Measurements from ENCODE around the gene LRRK2. TPM values are rescaled to one million over a fixed set of nuclear protein-coding genes. Genes with fewer than 3 reads are reported as not detected.

Gene LRRK2
- total and polyA plus RNA-seq, 10 of the 15 experiments (the other 5 are each of a cell fraction or from before 2014, with no cell fraction given): 0.80 to 32.6 (median 1.4) TPM

DNA sequence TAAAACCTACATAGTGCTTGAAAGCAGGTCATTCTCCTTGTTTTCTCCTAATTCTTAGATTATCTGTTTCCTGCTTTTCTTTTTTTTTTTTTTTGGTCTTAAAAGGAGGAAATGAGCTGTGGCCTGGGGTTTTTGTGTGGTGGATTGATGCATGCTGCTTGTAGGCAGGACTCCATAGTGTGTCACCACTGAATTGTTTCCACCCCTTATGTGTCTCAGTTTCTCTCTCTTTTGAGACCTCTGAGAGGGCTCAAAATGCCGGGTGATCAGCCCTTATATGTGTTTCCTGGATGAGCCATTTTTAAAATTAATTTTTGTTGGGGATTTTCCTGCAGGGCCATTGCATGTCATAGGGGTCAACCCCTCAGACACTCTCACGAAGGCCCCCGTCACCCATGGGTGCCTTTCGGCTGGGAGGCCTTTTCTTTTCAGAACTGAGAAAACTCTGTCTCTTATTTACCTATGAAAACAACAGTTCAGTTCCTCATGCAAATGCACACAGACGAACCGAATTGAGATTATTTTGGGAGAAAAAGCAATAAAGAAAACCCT, 32.0 kb upstream of the LRRK2 start (continued):
- TF ChIP-seq, protein P1, sequence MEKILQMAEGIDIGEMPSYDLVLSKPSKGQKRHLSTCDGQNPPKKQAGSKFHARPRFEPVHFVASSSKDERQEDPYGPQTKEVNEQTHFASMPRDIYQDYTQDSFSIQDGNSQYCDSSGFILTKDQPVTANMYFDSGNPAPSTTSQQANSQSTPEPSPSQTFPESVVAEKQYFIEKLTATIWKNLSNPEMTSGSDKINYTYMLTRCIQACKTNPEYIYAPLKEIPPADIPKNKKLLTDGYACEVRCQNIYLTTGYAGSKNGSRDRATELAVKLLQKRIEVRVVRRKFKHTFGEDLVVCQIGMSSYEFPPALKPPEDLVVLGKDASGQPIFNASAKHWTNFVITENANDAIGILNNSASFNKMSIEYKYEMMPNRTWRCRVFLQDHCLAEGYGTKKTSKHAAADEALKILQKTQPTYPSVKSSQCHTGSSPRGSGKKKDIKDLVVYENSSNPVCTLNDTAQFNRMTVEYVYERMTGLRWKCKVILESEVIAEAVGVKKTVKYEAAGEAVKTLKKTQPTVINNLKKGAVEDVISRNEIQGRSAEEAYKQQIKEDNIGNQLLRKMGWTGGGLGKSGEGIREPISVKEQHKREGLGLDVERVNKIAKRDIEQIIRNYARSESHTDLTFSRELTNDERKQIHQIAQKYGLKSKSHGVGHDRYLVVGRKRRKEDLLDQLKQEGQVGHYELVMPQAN (conservative IDR thresholded peaks at IDR 0.05): no peak
- TF ChIP-seq, protein P2, sequence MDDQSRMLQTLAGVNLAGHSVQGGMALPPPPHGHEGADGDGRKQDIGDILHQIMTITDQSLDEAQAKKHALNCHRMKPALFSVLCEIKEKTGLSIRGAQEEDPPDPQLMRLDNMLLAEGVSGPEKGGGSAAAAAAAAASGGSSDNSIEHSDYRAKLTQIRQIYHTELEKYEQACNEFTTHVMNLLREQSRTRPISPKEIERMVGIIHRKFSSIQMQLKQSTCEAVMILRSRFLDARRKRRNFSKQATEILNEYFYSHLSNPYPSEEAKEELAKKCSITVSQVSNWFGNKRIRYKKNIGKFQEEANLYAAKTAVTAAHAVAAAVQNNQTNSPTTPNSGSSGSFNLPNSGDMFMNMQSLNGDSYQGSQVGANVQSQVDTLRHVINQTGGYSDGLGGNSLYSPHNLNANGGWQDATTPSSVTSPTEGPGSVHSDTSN (IDR thresholded peaks at IDR 0.05; ENCODE audit: insufficient replicate concordance, low read depth, low read length): no peak
- TF ChIP-seq ZNF217 (IDR thresholded peaks at IDR 0.05) (peak; percentile 26; the same call in 1 of the 2 replicates), DPF2 (IDR thresholded peaks at IDR 0.05) (peak; percentile 49; the same call in 1 of the 2 replicates), HCFC1 (IDR thresholded peaks at IDR 0.05; ENCODE audit: low read length) (no peak), CREM (IDR thresholded peaks at IDR 0.05; ENCODE audit: low read depth) (no peak), HDAC2 (IDR thresholded peaks at IDR 0.05) (no peak), IKZF2 (IDR thresholded peaks at IDR 0.05) (peak; percentile 69 to 71; a peak in 3 of 4 replicates), RAD21 (IDR thresholded peaks at IDR 0.05; ENCODE audit: insufficient read depth, low read depth, low read length) (no peak), NR2C2 (IDR thresholded peaks at IDR 0.05; ENCODE audit: borderline replicate concordance, control insufficient read depth, insufficient read length, low read depth) (no peak), ETV6 (conservative IDR thresholded peaks at IDR 0.05 in 1 of 2, IDR thresholded peaks at IDR 0.05 in 1 of 2; ENCODE audit: borderline replicate concordance in 1 of 2, low read depth in 1 of 2) (peak in 1 of 2 experiments; percentile 41; a peak in 1 of 4 replicates), BCL11A (IDR thresholded peaks at IDR 0.05; ENCODE audit: low read depth, low read length) (peak; percentile 51; the same call in 1 of the 2 replicates), MEF2A (IDR thresholded peaks at IDR 0.05; ENCODE audit: insufficient read depth, low read depth, low read length) (peak; percentile 56; the same call in 1 of the 2 replicates), CBX5 (IDR thresholded peaks at IDR 0.05; ENCODE audit: low read depth) (0 out of 2 replicates have a peak, but pooled peaks have one; percentile 57), KAT2A (conservative IDR thresholded peaks at IDR 0.05; ENCODE audit: control insufficient read depth, low read depth, low read length) (no peak)
